ENCODE measurements around the gene RBM5. TPM values are rescaled to one million over a fixed set of nuclear protein-coding genes. Genes with fewer than 3 reads are reported as not detected.
A peak's percentile ranks its signal among the peaks of the same experiment; 100 is the strongest.

RBM5 gene
- polyA plus RNA-seq, 3 donors: 9.7 to 332 (median 18.5) TPM

- peaks cover 44 to 56% (median 55%) of the 10 kb centered on the region in 3 donors for H3K27me3 Mint-ChIP-seq (ENCODE audit: low read depth in 3 of 3)
- H3K36me3 Mint-ChIP-seq: peaks cover 4 to 10% of the 10 kb centered on the region in 2 donors
- peaks cover 0 to 16% (median 6%) of the 10 kb centered on the region in 7 donors for H3K9me3 Mint-ChIP-seq
- Histone ChIP-seq H4K20me1 (ENCODE audit: insufficient read depth, low read length) (peaks cover 8% of the 10 kb centered on the region), H3K4me2 (replicated peaks; ENCODE audit: extremely low read depth, low read length, poor library complexity, severe bottlenecking) (peak overlapping the region; percentile 81), H3K27me3 (ENCODE audit: control insufficient read depth in 2 of 2, insufficient read depth in 2 of 2, low read length in 2 of 2) (peaks cover 19 to 49% of the 10 kb centered on the region in 2 donors), H2AFZ (ENCODE audit: insufficient read depth, low read depth, low read length, poor library complexity, severe bottlenecking) (no peak overlapping the region), H3K4me1 (ENCODE audit: control insufficient read depth in 1 of 2, insufficient read depth in 2 of 2, low read length in 2 of 2) (peaks cover 10 to 19% of the 10 kb centered on the region in 2 donors), H3K36me3 (replicated peaks in 1 of 2; ENCODE audit: control insufficient read depth in 1 of 2, insufficient read depth in 2 of 2, low read length in 2 of 2) (no peaks in the 10 kb centered on the region), H3K79me2 (ENCODE audit: insufficient read depth, low read length) (no peaks in the 10 kb centered on the region), H3K4me3 (replicated peaks in 1 of 3; ENCODE audit: low read depth in 2 of 3, low read length in 3 of 3) (peak overlapping the region in 1 of 3 experiments; percentile 45), H3K27ac (ENCODE audit: low read depth in 1 of 2, low read length in 2 of 2) (no peak overlapping the region), H3K9ac (ENCODE audit: insufficient read depth, low read length, poor library complexity, severe bottlenecking) (peak overlapping the region; percentile 30), H3K9me3 (replicated peaks in 1 of 2; ENCODE audit: control insufficient read depth in 1 of 2, insufficient read depth in 1 of 2, low read length in 2 of 2) (peaks cover 0 to 16% of the 10 kb centered on the region in 2 donors)
- H3K4me3 Mint-ChIP-seq: peak overlapping the region; percentile 80 to 89
- H3K4me1 Mint-ChIP-seq: peaks cover 25% of the 10 kb centered on the region
- 45% methylated on average over 10 of the region's 13 CpGs for WGBS (ENCODE audit: insufficient coverage)
- DNase-seq: no peak
- intact Hi-C loops (cut with micrococcal nuclease): no loop called here
- H3K27ac Mint-ChIP-seq: peak overlapping the region in 2 of 7 donors; percentile 63 to 65
- TF ChIP-seq CTCF (IDR thresholded peaks at IDR 0.05): no peak
Observed at GRCh38 chr3:50155891-50156290, 67.2 kb downstream of the RBM5 start.

- Histone ChIP-seq H2AFZ (ENCODE audit: insufficient read depth, low read depth, low read length, poor library complexity, severe bottlenecking) (no peak overlapping the region), H3K79me2 (ENCODE audit: insufficient read depth, low read length) (no peaks in the 10 kb centered on the region), H4K20me1 (ENCODE audit: insufficient read depth, low read length) (peaks cover 8% of the 10 kb centered on the region), H3K4me2 (replicated peaks; ENCODE audit: extremely low read depth, low read length, poor library complexity, severe bottlenecking) (no peak overlapping the region), H3K36me3 (replicated peaks in 1 of 2; ENCODE audit: control insufficient read depth in 1 of 2, insufficient read depth in 2 of 2, low read length in 2 of 2) (no peaks in the 10 kb centered on the region), H3K27ac (ENCODE audit: low read depth in 1 of 2, low read length in 2 of 2) (no peak overlapping the region), H3K27me3 (ENCODE audit: control insufficient read depth in 2 of 2, insufficient read depth in 2 of 2, low read length in 2 of 2) (peaks cover 19 to 49% of the 10 kb centered on the region in 2 donors), H3K9me3 (replicated peaks in 1 of 2; ENCODE audit: control insufficient read depth in 1 of 2, insufficient read depth in 1 of 2, low read length in 2 of 2) (peaks cover 0 to 16% of the 10 kb centered on the region in 2 donors), H3K4me3 (replicated peaks in 1 of 3; ENCODE audit: low read depth in 2 of 3, low read length in 3 of 3) (no peak overlapping the region), H3K9ac (ENCODE audit: insufficient read depth, low read length, poor library complexity, severe bottlenecking) (no peak overlapping the region), H3K4me1 (ENCODE audit: control insufficient read depth in 1 of 2, insufficient read depth in 2 of 2, low read length in 2 of 2) (peaks cover 10 to 19% of the 10 kb centered on the region in 2 donors)
- H3K27ac Mint-ChIP-seq: peak overlapping the region in 2 of 7 donors; percentile 13 to 62
- intact Hi-C loops (cut with micrococcal nuclease): no loop called here
- no peak for DNase-seq
- no peak for TF ChIP-seq CTCF (IDR thresholded peaks at IDR 0.05)
- peaks cover 41 to 54% (median 53%) of the 10 kb centered on the region in 3 donors for H3K27me3 Mint-ChIP-seq (ENCODE audit: low read depth in 3 of 3)
- peaks cover 25% of the 10 kb centered on the region for H3K4me1 Mint-ChIP-seq
- peak overlapping the region; percentile 53 to 89 for H3K4me3 Mint-ChIP-seq
- peaks cover 0 to 16% (median 6%) of the 10 kb centered on the region in 7 donors for H3K9me3 Mint-ChIP-seq
- H3K36me3 Mint-ChIP-seq: peaks cover 4 to 10% of the 10 kb centered on the region in 2 donors
- 50% methylated on average over 18 of the region's 20 CpGs for WGBS (ENCODE audit: insufficient coverage)
Observed at GRCh38 chr3:50156549-50157493, 68.1 kb downstream of the RBM5 start.
